ENCODE data around the gene PIK3C2G. TPM values are rescaled to one million over a fixed set of nuclear protein-coding genes. Genes with fewer than 3 reads are reported as not detected.

The PIK3C2G gene
- total RNA-seq, 2 experiments from 2014 or later: not detected

DNA sequence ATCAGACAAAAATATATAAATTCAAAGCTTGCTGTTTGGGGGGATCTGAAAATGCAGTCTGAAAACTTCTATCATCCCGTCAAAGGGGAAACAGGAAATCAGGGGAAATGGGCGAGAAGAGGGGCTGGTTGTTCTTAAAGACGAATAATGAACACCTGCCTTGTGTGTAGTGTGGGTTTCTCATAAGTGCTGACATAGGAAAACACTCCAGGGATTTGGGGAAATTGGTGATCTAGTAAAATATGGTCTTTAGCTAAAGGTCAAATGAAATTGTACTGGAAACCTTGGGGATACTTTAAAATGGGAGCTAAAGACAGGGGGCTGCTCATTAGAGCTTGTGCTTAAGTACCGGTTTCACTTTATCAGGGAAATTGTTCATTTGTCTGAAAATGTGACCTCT, 39.6 kb upstream of the PIK3C2G start:
- Histone ChIP-seq H3K4me3 (ENCODE audit: low read depth, low read length, poor library complexity, severe bottlenecking) (no peak overlapping the region), H3K27ac (ENCODE audit: low read depth, low read length, poor library complexity, severe bottlenecking) (no peak overlapping the region), H3K4me2 (ENCODE audit: low read length) (no peak overlapping the region), H3K9me2 (ENCODE audit: insufficient read depth, low read length) (no peaks in the 10 kb centered on the region), H4K20me1 (ENCODE audit: insufficient read depth, low read length) (no peaks in the 10 kb centered on the region), H3K36me3 (ENCODE audit: insufficient read depth, low read length) (no peaks in the 10 kb centered on the region), H2AFZ (ENCODE audit: low read length) (no peak overlapping the region), H3K9me3 (ENCODE audit: low read length) (no peaks in the 10 kb centered on the region), H3K4me1 (ENCODE audit: insufficient read depth, low read length, poor library complexity, severe bottlenecking) (no peaks in the 10 kb centered on the region), H3K79me2 (ENCODE audit: insufficient read depth, low read depth, low read length) (no peaks in the 10 kb centered on the region)
- TF ChIP-seq, protein P1, sequence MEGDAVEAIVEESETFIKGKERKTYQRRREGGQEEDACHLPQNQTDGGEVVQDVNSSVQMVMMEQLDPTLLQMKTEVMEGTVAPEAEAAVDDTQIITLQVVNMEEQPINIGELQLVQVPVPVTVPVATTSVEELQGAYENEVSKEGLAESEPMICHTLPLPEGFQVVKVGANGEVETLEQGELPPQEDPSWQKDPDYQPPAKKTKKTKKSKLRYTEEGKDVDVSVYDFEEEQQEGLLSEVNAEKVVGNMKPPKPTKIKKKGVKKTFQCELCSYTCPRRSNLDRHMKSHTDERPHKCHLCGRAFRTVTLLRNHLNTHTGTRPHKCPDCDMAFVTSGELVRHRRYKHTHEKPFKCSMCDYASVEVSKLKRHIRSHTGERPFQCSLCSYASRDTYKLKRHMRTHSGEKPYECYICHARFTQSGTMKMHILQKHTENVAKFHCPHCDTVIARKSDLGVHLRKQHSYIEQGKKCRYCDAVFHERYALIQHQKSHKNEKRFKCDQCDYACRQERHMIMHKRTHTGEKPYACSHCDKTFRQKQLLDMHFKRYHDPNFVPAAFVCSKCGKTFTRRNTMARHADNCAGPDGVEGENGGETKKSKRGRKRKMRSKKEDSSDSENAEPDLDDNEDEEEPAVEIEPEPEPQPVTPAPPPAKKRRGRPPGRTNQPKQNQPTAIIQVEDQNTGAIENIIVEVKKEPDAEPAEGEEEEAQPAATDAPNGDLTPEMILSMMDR (conservative IDR thresholded peaks at IDR 0.05; ENCODE audit: low read length): no peak
- CTCF ChIA-PET (ENCODE audit: unreplicated experiment): no interaction called here
- intact Hi-C loops (cut with micrococcal nuclease; ENCODE audit: unreplicated experiment): no loop called here
- no TSS peak for BruUV-seq (replicated peaks)
- POLR2A ChIA-PET: interaction anchor here (0.5 to 0.9 kb wide), 4 partner anchors 13 to 97 kb away, joined by 3 to 4 read pairs (median 4); no protein-coding TSS in a partner anchor
- no peak for DNase-seq (ENCODE audit: low spot score)

DNA sequence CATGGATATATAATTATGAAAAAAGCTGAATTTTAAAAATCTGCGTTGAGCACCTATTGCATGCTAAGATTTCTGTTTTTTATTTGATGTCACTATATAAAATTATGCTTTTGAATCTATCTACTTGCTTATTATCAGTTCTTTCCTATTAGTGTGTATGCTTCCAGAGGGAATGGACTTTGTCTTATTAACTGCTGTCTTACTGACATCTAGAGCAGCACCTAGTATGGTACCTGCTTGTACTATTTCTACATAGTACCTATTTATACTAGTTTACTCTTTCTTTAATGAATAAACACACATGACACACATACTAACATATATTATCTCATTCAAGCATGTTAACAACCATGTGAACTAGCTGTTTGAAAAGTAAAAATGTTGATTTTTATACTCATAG, 38.6 kb upstream of the PIK3C2G start:
- BruUV-seq (replicated peaks): no TSS peak
- CTCF ChIA-PET (ENCODE audit: unreplicated experiment): no interaction called here

DNA sequence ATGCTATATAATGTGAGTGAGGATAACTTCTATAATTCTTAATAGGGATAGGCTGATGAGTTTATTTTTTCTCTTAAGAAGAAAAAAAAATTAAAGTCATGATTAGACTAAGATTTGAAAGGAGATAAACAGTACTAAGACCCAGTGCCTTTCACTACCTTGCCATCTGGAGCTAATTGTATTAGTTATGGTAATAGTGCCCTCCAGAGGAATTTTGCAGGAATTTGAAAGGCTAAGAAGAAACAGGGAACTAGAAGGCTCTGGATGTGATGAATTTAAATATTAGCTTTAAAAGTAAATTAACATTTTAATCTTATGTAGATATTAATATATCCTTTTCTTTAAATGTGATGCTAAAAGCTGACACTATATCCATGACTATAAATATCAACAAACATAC, 36.6 kb upstream of the PIK3C2G start:
- Histone ChIP-seq H3K4me1 (ENCODE audit: insufficient read depth, low read length, poor library complexity, severe bottlenecking) (no peaks in the 10 kb centered on the region), H3K36me3 (ENCODE audit: insufficient read depth, low read length) (no peaks in the 10 kb centered on the region), H3K9me2 (ENCODE audit: insufficient read depth, low read length) (no peaks in the 10 kb centered on the region), H3K79me2 (ENCODE audit: insufficient read depth, low read depth, low read length) (no peaks in the 10 kb centered on the region), H3K9me3 (ENCODE audit: low read length) (no peaks in the 10 kb centered on the region), H3K4me2 (ENCODE audit: low read length) (no peak overlapping the region), H3K27ac (ENCODE audit: low read depth, low read length, poor library complexity, severe bottlenecking) (no peak overlapping the region), H4K20me1 (ENCODE audit: insufficient read depth, low read length) (no peaks in the 10 kb centered on the region), H3K4me3 (ENCODE audit: low read depth, low read length, poor library complexity, severe bottlenecking) (no peak overlapping the region), H2AFZ (ENCODE audit: low read length) (no peak overlapping the region)
- intact Hi-C loops (cut with micrococcal nuclease; ENCODE audit: unreplicated experiment): loop anchor here (1.0 kb wide), 1 partner anchor 84 kb away; no protein-coding TSS in a partner anchor
- TF ChIP-seq EZH2phosphoT487 (IDR thresholded peaks at IDR 0.05; ENCODE audit: borderline replicate concordance, low read depth, low read length): no peak
- TF ChIP-seq, protein P1 (conservative IDR thresholded peaks at IDR 0.05; ENCODE audit: low read length): peak; percentile 61
- BruUV-seq (replicated peaks): no TSS peak
- ChIA-PET POLR2A (interaction anchor here (0.5 to 1.3 kb wide), 5 partner anchors 14 to 247 kb away, joined by 3 to 4 read pairs (median 3); no protein-coding TSS in a partner anchor), CTCF (ENCODE audit: unreplicated experiment) (no interaction called here)
- peak; percentile 3 for DNase-seq (ENCODE audit: low spot score)

More for the DNA sequence above, 38.6 kb upstream of the PIK3C2G start:
- TF ChIP-seq, protein P1 (conservative IDR thresholded peaks at IDR 0.05; ENCODE audit: low read length): no peak
- TF ChIP-seq EZH2phosphoT487 (IDR thresholded peaks at IDR 0.05; ENCODE audit: borderline replicate concordance, low read depth, low read length): no peak
- Histone ChIP-seq H3K9me3 (ENCODE audit: low read length) (no peaks in the 10 kb centered on the region), H3K79me2 (ENCODE audit: insufficient read depth, low read depth, low read length) (no peaks in the 10 kb centered on the region), H3K4me2 (ENCODE audit: low read length) (no peak overlapping the region), H3K4me1 (ENCODE audit: insufficient read depth, low read length, poor library complexity, severe bottlenecking) (no peaks in the 10 kb centered on the region), H3K9me2 (ENCODE audit: insufficient read depth, low read length) (no peaks in the 10 kb centered on the region), H3K27ac (ENCODE audit: low read depth, low read length, poor library complexity, severe bottlenecking) (no peak overlapping the region), H4K20me1 (ENCODE audit: insufficient read depth, low read length) (no peaks in the 10 kb centered on the region), H3K4me3 (ENCODE audit: low read depth, low read length, poor library complexity, severe bottlenecking) (no peak overlapping the region), H2AFZ (ENCODE audit: low read length) (no peak overlapping the region), H3K36me3 (ENCODE audit: insufficient read depth, low read length) (no peaks in the 10 kb centered on the region)
- intact Hi-C loops (cut with micrococcal nuclease; ENCODE audit: unreplicated experiment): no loop called here
- POLR2A ChIA-PET: interaction anchor here (0.8 to 0.9 kb wide), 3 partner anchors 14 to 83 kb away, joined by 3 to 4 read pairs (median 4); no protein-coding TSS in a partner anchor
- no peak for DNase-seq (ENCODE audit: low spot score)
